Measurements from ENCODE around the gene PKP4. TPM values are rescaled to one million over a fixed set of nuclear protein-coding genes. Genes with fewer than 3 reads are reported as not detected.

Gene PKP4
- total and polyA plus RNA-seq, 2 experiments from 2014 or later, result 35.7 to 92.3 TPM

DNA sequence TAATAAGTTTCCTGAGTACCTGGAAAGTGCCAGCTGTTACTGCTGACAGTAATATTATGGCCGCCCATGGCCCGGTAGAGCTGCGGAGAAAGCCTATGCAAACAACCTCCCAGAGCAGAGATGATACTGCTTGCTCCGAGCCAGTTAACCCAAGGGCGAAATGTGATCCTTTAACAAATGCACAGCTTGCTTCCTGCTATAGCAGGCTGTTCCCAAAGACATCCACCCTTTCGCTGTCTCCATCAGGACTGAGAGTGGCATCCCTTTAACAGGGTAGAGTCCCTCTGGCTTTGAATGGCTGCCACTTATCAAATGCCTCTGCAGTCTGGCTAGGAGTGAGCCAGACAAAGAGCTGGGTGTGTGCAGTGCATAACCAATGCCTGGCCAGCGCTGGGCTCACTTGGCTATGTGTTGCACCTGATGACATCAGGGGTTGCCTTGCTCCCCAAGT, 268.7 kb downstream of the PKP4 start (continued):
- TF ChIP-seq ZNF462 (CRISPR knock-in tag; IDR thresholded peaks at IDR 0.05) (no peak), POLR2AphosphoS5 (IDR thresholded peaks at IDR 0.05; ENCODE audit: low read depth) (no peak), REST (IDR thresholded peaks at IDR 0.05; ENCODE audit: unreplicated experiment) (no peak), NANOG (IDR thresholded peaks at IDR 0.05; ENCODE audit: borderline replicate concordance) (no peak), STAT1 (IDR thresholded peaks at IDR 0.05; ENCODE audit: unreplicated experiment) (no peak), JUNB (IDR thresholded peaks at IDR 0.05; ENCODE audit: unreplicated experiment) (no peak), ETS1 (IDR thresholded peaks at IDR 0.05) (no peak), ZNF331 (CRISPR knock-in tag; IDR thresholded peaks at IDR 0.05; ENCODE audit: low read depth) (no peak), ZNF114 (CRISPR knock-in tag; IDR thresholded peaks at IDR 0.05) (no peak)
- TF ChIP-seq, protein P1, sequence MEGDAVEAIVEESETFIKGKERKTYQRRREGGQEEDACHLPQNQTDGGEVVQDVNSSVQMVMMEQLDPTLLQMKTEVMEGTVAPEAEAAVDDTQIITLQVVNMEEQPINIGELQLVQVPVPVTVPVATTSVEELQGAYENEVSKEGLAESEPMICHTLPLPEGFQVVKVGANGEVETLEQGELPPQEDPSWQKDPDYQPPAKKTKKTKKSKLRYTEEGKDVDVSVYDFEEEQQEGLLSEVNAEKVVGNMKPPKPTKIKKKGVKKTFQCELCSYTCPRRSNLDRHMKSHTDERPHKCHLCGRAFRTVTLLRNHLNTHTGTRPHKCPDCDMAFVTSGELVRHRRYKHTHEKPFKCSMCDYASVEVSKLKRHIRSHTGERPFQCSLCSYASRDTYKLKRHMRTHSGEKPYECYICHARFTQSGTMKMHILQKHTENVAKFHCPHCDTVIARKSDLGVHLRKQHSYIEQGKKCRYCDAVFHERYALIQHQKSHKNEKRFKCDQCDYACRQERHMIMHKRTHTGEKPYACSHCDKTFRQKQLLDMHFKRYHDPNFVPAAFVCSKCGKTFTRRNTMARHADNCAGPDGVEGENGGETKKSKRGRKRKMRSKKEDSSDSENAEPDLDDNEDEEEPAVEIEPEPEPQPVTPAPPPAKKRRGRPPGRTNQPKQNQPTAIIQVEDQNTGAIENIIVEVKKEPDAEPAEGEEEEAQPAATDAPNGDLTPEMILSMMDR (conservative IDR thresholded peaks at IDR 0.05; ENCODE audit: low read depth in 2 of 2), result no peak
